ENCODE results near the gene TRAPPC13. TPM values are rescaled to one million over a fixed set of nuclear protein-coding genes. Genes with fewer than 3 reads are reported as not detected.
"Not testable (repeated sequence)": the region's sequence is repeated elsewhere in the genome, so short reads cannot be mapped to it uniquely, and the experiment has no call there.

TRAPPC13 gene
- total and polyA plus RNA-seq, 2 experiments from 2014 or later = 16.3 to 20.1 TPM

DNA sequence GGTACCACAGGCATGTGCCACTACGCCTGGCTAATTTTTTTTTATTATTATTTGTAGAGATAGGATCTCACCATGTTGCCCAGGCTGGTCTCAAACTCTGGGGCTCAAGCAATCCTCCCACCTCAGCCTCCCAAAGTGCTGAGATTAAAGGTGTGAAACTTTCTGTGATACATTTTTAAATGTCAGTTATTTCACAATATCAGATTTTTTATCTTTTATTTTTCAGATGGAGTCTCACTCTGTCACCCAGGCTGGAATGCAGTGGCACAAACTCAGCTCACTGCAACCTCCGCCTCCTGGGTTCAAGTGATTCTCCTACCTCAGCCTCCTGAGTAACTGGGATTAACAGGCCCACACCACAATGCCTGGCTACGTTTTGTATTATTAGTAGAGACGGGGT, 2.9 kb upstream of the TRAPPC13 start:
- not testable (repeated sequence) for DNase-seq (ENCODE audit: low spot score); H3F3A ChIP-seq (replicated peaks; ENCODE audit: low read depth); H3K4me2 ChIP-seq; H3K4me3 ChIP-seq; H3K4me1 Mint-ChIP-seq; H3K4me1 ChIP-seq (ENCODE audit: insufficient read depth); H3K27ac ChIP-seq (ENCODE audit: low read depth); H3K27me3 Mint-ChIP-seq (ENCODE audit: insufficient read depth, low read depth, poor library complexity); H3K9me2 ChIP-seq (ENCODE audit: insufficient read depth); H3K9me3 Mint-ChIP-seq; ATAC-seq; H3K27ac Mint-ChIP-seq; H3K27me3 ChIP-seq (ENCODE audit: insufficient read depth); H3K36me3 Mint-ChIP-seq (ENCODE audit: low read depth); H3K4me3 Mint-ChIP-seq; H4K20me1 ChIP-seq (replicated peaks; ENCODE audit: insufficient read depth); H2AFZ ChIP-seq; H3K36me3 ChIP-seq (ENCODE audit: insufficient read depth)
- peaks cover 74% of the 10 kb centered on the region for H3K79me2 ChIP-seq (replicated peaks; ENCODE audit: insufficient read depth)

GRCh38 chr5:65623482-65623881, 1.3 kb upstream of the TRAPPC13 start:
- Histone ChIP-seq H3K4me2 (peak overlapping the region; percentile 88), H3K27me3 (ENCODE audit: insufficient read depth) (no peaks in the 10 kb centered on the region), H3K79me2 (replicated peaks; ENCODE audit: insufficient read depth) (peaks cover 83% of the 10 kb centered on the region), H3K4me1 (ENCODE audit: insufficient read depth) (peaks cover 6% of the 10 kb centered on the region; the same call in 1 of the 2 replicates), H3K36me3 (ENCODE audit: insufficient read depth) (no peaks in the 10 kb centered on the region), H3F3A (replicated peaks; ENCODE audit: low read depth) (no peaks in the 10 kb centered on the region), H3K27ac (ENCODE audit: low read depth) (peak overlapping the region; percentile 12; the same call in 1 of the 2 replicates), H3K4me3 (peak overlapping the region; percentile 76), H2AFZ (no peak overlapping the region; the same call in 1 of the 2 replicates), H3K9me2 (ENCODE audit: insufficient read depth) (no peaks in the 10 kb centered on the region), H4K20me1 (replicated peaks; ENCODE audit: insufficient read depth) (0 out of 2 replicates have a peak, but pooled peaks cover 4% of the 10 kb centered on the region)
- H3K27me3 Mint-ChIP-seq (ENCODE audit: insufficient read depth, low read depth, poor library complexity) = peaks cover 4% of the 10 kb centered on the region
- peaks cover 3% of the 10 kb centered on the region; the same call in 1 of the 3 replicates for H3K36me3 Mint-ChIP-seq (ENCODE audit: low read depth)
- ATAC-seq (no peak), DNase-seq (ENCODE audit: low spot score) (no peak)
- no peak overlapping the region; the same call in 1 of the 2 replicates for H3K27ac Mint-ChIP-seq
- peaks cover 5% of the 10 kb centered on the region for H3K4me1 Mint-ChIP-seq
- peak overlapping the region; percentile 98 for H3K4me3 Mint-ChIP-seq
- TF ChIP-seq, protein P1, sequence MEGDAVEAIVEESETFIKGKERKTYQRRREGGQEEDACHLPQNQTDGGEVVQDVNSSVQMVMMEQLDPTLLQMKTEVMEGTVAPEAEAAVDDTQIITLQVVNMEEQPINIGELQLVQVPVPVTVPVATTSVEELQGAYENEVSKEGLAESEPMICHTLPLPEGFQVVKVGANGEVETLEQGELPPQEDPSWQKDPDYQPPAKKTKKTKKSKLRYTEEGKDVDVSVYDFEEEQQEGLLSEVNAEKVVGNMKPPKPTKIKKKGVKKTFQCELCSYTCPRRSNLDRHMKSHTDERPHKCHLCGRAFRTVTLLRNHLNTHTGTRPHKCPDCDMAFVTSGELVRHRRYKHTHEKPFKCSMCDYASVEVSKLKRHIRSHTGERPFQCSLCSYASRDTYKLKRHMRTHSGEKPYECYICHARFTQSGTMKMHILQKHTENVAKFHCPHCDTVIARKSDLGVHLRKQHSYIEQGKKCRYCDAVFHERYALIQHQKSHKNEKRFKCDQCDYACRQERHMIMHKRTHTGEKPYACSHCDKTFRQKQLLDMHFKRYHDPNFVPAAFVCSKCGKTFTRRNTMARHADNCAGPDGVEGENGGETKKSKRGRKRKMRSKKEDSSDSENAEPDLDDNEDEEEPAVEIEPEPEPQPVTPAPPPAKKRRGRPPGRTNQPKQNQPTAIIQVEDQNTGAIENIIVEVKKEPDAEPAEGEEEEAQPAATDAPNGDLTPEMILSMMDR (conservative IDR thresholded peaks at IDR 0.05; ENCODE audit: low read depth in 2 of 2) = no peak
- TF ChIP-seq ETS1 (IDR thresholded peaks at IDR 0.05) (no peak), NANOG (IDR thresholded peaks at IDR 0.05; ENCODE audit: borderline replicate concordance) (no peak), ZNF114 (CRISPR knock-in tag; IDR thresholded peaks at IDR 0.05) (no peak)
- no peaks in the 10 kb centered on the region for H3K9me3 Mint-ChIP-seq

GRCh38 chr5:65624025-65624570, 729 bp upstream of the TRAPPC13 start, which contains the start of gene TRIM23:
Gene TRIM23, minus strand, starts transcription at chr5:65624333. Its CDS starts 59 bp downstream, at chr5:65624274.
- no peaks in the 10 kb centered on the region for H3K9me3 Mint-ChIP-seq
- peaks cover 5% of the 10 kb centered on the region for H3K4me1 Mint-ChIP-seq
- Histone ChIP-seq H3K4me1 (ENCODE audit: insufficient read depth) (peaks cover 6% of the 10 kb centered on the region; the same call in 1 of the 2 replicates), H4K20me1 (replicated peaks; ENCODE audit: insufficient read depth) (0 out of 2 replicates have a peak, but pooled peaks cover 3% of the 10 kb centered on the region), H3K4me3 (peak within 1 kb of the TSS; percentile 76), H3F3A (replicated peaks; ENCODE audit: low read depth) (no peaks in the 10 kb centered on the region), H3K36me3 (ENCODE audit: insufficient read depth) (no peaks in the 10 kb centered on the region), H3K27me3 (ENCODE audit: insufficient read depth) (no peaks in the 10 kb centered on the region), H3K9me2 (ENCODE audit: insufficient read depth) (no peaks in the 10 kb centered on the region), H3K4me2 (peak within 1 kb of the TSS; percentile 88), H3K27ac (ENCODE audit: low read depth) (peak within 1 kb of the TSS; percentile 79), H2AFZ (peak within 1 kb of the TSS; percentile 48), H3K79me2 (replicated peaks; ENCODE audit: insufficient read depth) (peaks cover 83% of the 10 kb centered on the region)
- peak within 1 kb of the TSS; percentile 99 for H3K27ac Mint-ChIP-seq
- H3K4me3 Mint-ChIP-seq = peak within 1 kb of the TSS; percentile 98
- TF ChIP-seq ZNF114 (CRISPR knock-in tag; IDR thresholded peaks at IDR 0.05) = no peak
- TF ChIP-seq POLR2AphosphoS5 (IDR thresholded peaks at IDR 0.05; ENCODE audit: low read depth) = peak; percentile 86
- peak; percentile 53; the same call in 1 of the 2 replicates for TF ChIP-seq CREB1 (CRISPR knock-in tag; IDR thresholded peaks at IDR 0.05; ENCODE audit: low read depth)
- peak; percentile 97 for ATAC-seq
- peaks cover 3% of the 10 kb centered on the region; the same call in 1 of the 3 replicates for H3K36me3 Mint-ChIP-seq (ENCODE audit: low read depth)
- H3K27me3 Mint-ChIP-seq (ENCODE audit: insufficient read depth, low read depth, poor library complexity) = peaks cover 4% of the 10 kb centered on the region
- peak; percentile 93 for DNase-seq (ENCODE audit: low spot score)

All from GM23338 (cell line).